DMS114 treated with DMSO at 0.1 percent for 48 hours (cell line): ENCODE results near the gene ARL8A.

Source experiments
- DNase-seq: peaks from one replicate; lab custom pipeline; 2025; ENCODE audit not compliant: unreplicated experiment; lab: John Stamatoyannopoulos, UW

ARL8A gene

GRCh38 chr1:202084791-202085681, 59.5 kb downstream of the ARL8A start:
- no peak for DNase-seq
